HepG2 (cell line): Measurements from ENCODE around the gene YIPF3. TPM values are rescaled to one million over a fixed set of nuclear protein-coding genes. Genes with fewer than 3 reads are reported as not detected.
A peak's percentile ranks its signal among the peaks of the same experiment; 100 is the strongest.

Experiments
- ARNT ChIP-seq: fragments of 450-650 bp; IDR thresholded peaks from 2 replicates; pipeline ENCODE4 v1.6.1; 2017
- CENPBD1 ChIP-seq: sonication (generic); formaldehyde crosslinking; IDR thresholded peaks from 2 replicates; pipeline ENCODE4 v1.8.0; 2022; ENCODE audit warnings: missing genetic modification reagents, low read depth, mild to moderate bottlenecking, borderline replicate concordance
- HCFC1 ChIP-seq: fragments of 150-350 bp; IDR thresholded peaks from 2 replicates; pipeline ENCODE4 v1.6.1; 2014; ENCODE audit warnings: low read depth, low read length
- HNF4G ChIP-seq, 2 experiments: sonication (generic) in 1 of 2; formaldehyde crosslinking in 1 of 2; IDR thresholded peaks; 2 replicates each; pipeline versions ENCODE4 v1.4.0 to v1.6.1; 2011 to 2020; ENCODE audit warnings: borderline replicate concordance in 2 of 2, low read depth in 2 of 2, mild to moderate bottlenecking in 2 of 2, low read length in 1 of 2, missing genetic modification reagents in 1 of 2, moderate library complexity in 1 of 2
- HOXA7 ChIP-seq: sonication (generic); formaldehyde crosslinking; IDR thresholded peaks from 2 replicates; pipeline ENCODE4 v1.8.1; 2022; ENCODE audit warnings: mild to moderate bottlenecking, missing genetic modification reagents, moderate library complexity
- MEIS2 ChIP-seq: sonication (generic); formaldehyde crosslinking; IDR thresholded peaks from 2 replicates; pipeline ENCODE4 v1.9.0; 2021; ENCODE audit warnings: mild to moderate bottlenecking, missing genetic modification reagents
- NPAS2 ChIP-seq: sonication (generic); formaldehyde crosslinking; IDR thresholded peaks from 2 replicates; pipeline ENCODE4 v1.8.0; 2022; ENCODE audit warnings: mild to moderate bottlenecking, missing genetic modification reagents, borderline replicate concordance
- PCBP2 ChIP-seq: fragments of 200-400 bp; formaldehyde crosslinking; optimal IDR thresholded peaks from 2 replicates; pipeline ENCODE3; 2018; ENCODE audit warnings: low read length, low read depth; ENCODE audit not compliant: poor library complexity, severe bottlenecking
- SOX5 ChIP-seq: IDR thresholded peaks from 2 replicates; pipeline ENCODE4 v1.6.1; 2016; ENCODE audit warnings: borderline replicate concordance
- SOX6 ChIP-seq, 2 experiments: fragments of 450-650 bp in 1 of 2; sonication (generic) in 1 of 2; formaldehyde crosslinking in 1 of 2; IDR thresholded peaks; 2 replicates each; pipeline versions ENCODE4 v1.4.0 to v1.6.1; 2017 to 2020; ENCODE audit warnings: antibody characterized with exemption in 1 of 2, mild to moderate bottlenecking in 1 of 2, missing genetic modification reagents in 1 of 2
- TEAD2 ChIP-seq: sonication (generic); formaldehyde crosslinking; IDR thresholded peaks from 2 replicates; pipeline ENCODE4 v1.9.0; 2021; ENCODE audit warnings: missing genetic modification reagents
- ZC3H4 ChIP-seq: sonication (generic); formaldehyde crosslinking; IDR thresholded peaks from 2 replicates; pipeline ENCODE4 v1.4.0; 2020; ENCODE audit warnings: missing genetic modification reagents, borderline replicate concordance
- ZHX2 ChIP-seq, 2 experiments: sonication (generic) in 1 of 2; formaldehyde crosslinking in 1 of 2; IDR thresholded peaks; 2 replicates each; pipeline versions ENCODE4 v1.6.1 to v1.9.0; 2014 to 2022; ENCODE audit warnings: antibody characterized with exemption in 1 of 2, borderline replicate concordance in 1 of 2, inconsistent platforms in 1 of 2, low read depth in 1 of 2, missing genetic modification reagents in 1 of 2
- ZMYM2 ChIP-seq: sonication (generic); formaldehyde crosslinking; IDR thresholded peaks from 2 replicates; pipeline ENCODE4 v1.8.0; 2022; ENCODE audit warnings: mild to moderate bottlenecking, missing genetic modification reagents
- ZNF12 ChIP-seq: sonication (generic); formaldehyde crosslinking; IDR thresholded peaks from 2 replicates; pipeline ENCODE4 v1.5.0; 2020; ENCODE audit warnings: missing genetic modification reagents
- ZNF292 ChIP-seq: sonication (generic); formaldehyde crosslinking; IDR thresholded peaks from 2 replicates; pipeline ENCODE4 v1.8.1; 2022; ENCODE audit warnings: mild to moderate bottlenecking, low read depth, missing genetic modification reagents, borderline replicate concordance
- ZNF552 ChIP-seq: sonication (generic); formaldehyde crosslinking; IDR thresholded peaks from 2 replicates; pipeline ENCODE4 v1.9.0; 2022; ENCODE audit warnings: missing genetic modification reagents, mild to moderate bottlenecking, borderline replicate concordance
- ZNF850 ChIP-seq: sonication (generic); formaldehyde crosslinking; conservative IDR thresholded peaks from 2 replicates; pipeline ENCODE4 v1.9.0; 2021; ENCODE audit warnings: mild to moderate bottlenecking, missing genetic modification reagents
- polyA plus RNA-seq, 8 experiments: library from polyadenylated mRNA; depleted of rRNA in 3 of 8; stranded (reverse) in 7 of 8; unstranded in 1 of 8; fragments of >200 nt; fragmentation: Illumina TruSeq in 4 of 8; extraction: Trizol in 4 of 8; gene quantifications; 2 replicates each; pipeline versions ENCODE4 v1.2.1 to v1.2.3, GENCODE V29; 2011 to 2016; ENCODE audit warnings: low read depth in 4 of 8, missing spikeins in 1 of 8, mixed read lengths in 1 of 8; ENCODE audit not compliant: insufficient read depth in 1 of 8
- total RNA-seq, 5 experiments: library from RNA; depleted of rRNA; stranded (reverse); fragments of >200 nt; fragmentation: Illumina TruSeq; extraction: Trizol; gene quantifications; 2 replicates each; pipeline ENCODE4 v1.2.3, GENCODE V29; 2016; ENCODE audit warnings: low read depth in 1 of 5
- TF ChIP-seq, protein P1 (sequence below): sonication (generic); formaldehyde crosslinking; IDR thresholded peaks from 2 replicates; pipeline ENCODE4 v1.4.0; 2020; ENCODE audit warnings: mild to moderate bottlenecking, missing genetic modification reagents

YIPF3 gene
- total and polyA plus RNA-seq, 2 of the 13 experiments (the other 11 are each of a cell fraction or from before 2014, with no cell fraction given) = 107 to 206 TPM

GRCh38 chr6:43499028-43499815 is 17.5 kb downstream of the YIPF3 start (continued):
- TF ChIP-seq MEIS2 (CRISPR knock-in tag) (no peak), HOXA7 (CRISPR knock-in tag) (no peak), ZMYM2 (CRISPR knock-in tag) (no peak), ZHX2 (IDR thresholded peaks at IDR 0.05; ENCODE audit: low read depth) (no peak), ZHX2 (CRISPR knock-in tag; IDR thresholded peaks at IDR 0.05; ENCODE audit: borderline replicate concordance) (no peak), ARNT (no peak), CENPBD1 (CRISPR knock-in tag) (no peak), NPAS2 (CRISPR knock-in tag) (no peak), PCBP2 (no peak), TEAD2 (no peak), SOX6 (IDR thresholded peaks at IDR 0.05) (no peak), SOX6 (CRISPR knock-in tag; IDR thresholded peaks at IDR 0.05) (peak; percentile 78), HNF4G (IDR thresholded peaks at IDR 0.05; ENCODE audit: borderline replicate concordance, low read depth, low read length) (no peak), HNF4G (CRISPR knock-in tag; IDR thresholded peaks at IDR 0.05; ENCODE audit: borderline replicate concordance, low read depth) (peak; percentile 31; the same call in 1 of the 2 replicates), ZNF292 (CRISPR knock-in tag) (peak; percentile 64; the same call in 1 of the 2 replicates), ZNF12 (no peak), ZNF552 (CRISPR knock-in tag) (no peak), ZNF850 (CRISPR knock-in tag) (no peak), HCFC1 (no peak), ZC3H4 (no peak), SOX5 (CRISPR knock-in tag) (peak; percentile 71; the same call in 1 of the 2 replicates)
- TF ChIP-seq, protein P1, sequence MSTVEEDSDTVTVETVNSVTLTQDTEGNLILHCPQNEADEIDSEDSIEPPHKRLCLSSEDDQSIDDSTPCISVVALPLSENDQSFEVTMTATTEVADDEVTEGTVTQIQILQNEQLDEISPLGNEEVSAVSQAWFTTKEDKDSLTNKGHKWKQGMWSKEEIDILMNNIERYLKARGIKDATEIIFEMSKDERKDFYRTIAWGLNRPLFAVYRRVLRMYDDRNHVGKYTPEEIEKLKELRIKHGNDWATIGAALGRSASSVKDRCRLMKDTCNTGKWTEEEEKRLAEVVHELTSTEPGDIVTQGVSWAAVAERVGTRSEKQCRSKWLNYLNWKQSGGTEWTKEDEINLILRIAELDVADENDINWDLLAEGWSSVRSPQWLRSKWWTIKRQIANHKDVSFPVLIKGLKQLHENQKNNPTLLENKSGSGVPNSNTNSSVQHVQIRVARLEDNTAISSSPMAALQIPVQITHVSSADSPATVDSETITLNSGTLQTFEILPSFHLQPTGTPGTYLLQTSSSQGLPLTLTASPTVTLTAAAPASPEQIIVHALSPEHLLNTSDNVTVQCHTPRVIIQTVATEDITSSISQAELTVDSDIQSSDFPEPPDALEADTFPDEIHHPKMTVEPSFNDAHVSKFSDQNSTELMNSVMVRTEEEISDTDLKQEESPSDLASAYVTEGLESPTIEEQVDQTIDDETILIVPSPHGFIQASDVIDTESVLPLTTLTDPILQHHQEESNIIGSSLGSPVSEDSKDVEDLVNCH = no peak
